Mucosa of stomach (tissue), 1 donor: ENCODE measurements around the gene SLC26A11.
"Not testable (repeated sequence)": the region's sequence is repeated elsewhere in the genome, so short reads cannot be mapped to it uniquely, and the experiment has no call there.

Experiments used
- H3K27me3 ChIP-seq: one replicate; pipeline ENCODE4 v1.7.0; 2013; ENCODE audit warnings: mild to moderate bottlenecking, low read length; ENCODE audit not compliant: control insufficient read depth, insufficient read depth
- H3K36me3 ChIP-seq: one replicate; pipeline ENCODE4 v1.7.0; 2013; ENCODE audit warnings: low read length; ENCODE audit not compliant: control insufficient read depth, insufficient read depth
- H3K4me1 ChIP-seq: one replicate; pipeline ENCODE4 v1.7.0; 2013; ENCODE audit warnings: mild to moderate bottlenecking, low read length; ENCODE audit not compliant: control insufficient read depth, insufficient read depth
- H3K4me3 ChIP-seq: one replicate; pipeline ENCODE4 v1.7.0; 2013; ENCODE audit warnings: low read length
- H3K9ac ChIP-seq: one replicate; pipeline ENCODE4 v1.7.0; 2013; ENCODE audit warnings: mild to moderate bottlenecking, low read length, moderate library complexity
- H3K9me3 ChIP-seq: one replicate; pipeline ENCODE4 v1.7.0; 2013; ENCODE audit warnings: mild to moderate bottlenecking, low read length, moderate library complexity; ENCODE audit not compliant: control insufficient read depth
- donor health status: Pancreatic carcinoma.

The SLC26A11 gene

DNA sequence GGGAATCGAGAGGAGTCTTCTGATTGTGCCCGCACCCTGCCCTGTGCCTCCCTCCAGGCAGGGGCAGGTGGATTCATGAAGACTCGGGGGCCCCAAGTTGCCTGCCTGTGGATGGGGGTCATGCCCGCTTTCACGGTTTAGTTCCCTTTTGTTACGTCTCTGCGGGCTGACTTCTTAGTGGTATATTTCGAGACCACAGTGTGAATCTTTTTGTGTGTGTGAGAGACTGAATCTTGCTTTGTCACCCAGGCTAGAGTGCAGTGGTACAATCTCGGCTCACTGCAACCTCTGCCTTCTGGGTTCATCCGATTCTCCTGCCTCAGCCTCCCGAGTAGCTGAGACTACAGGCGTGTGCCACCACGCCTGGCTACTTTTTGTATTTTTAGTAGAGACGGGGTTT is 22.3 kb downstream of the SLC26A11 start:
- Histone ChIP-seq H3K4me3 (no peak overlapping the region), H3K9me3 (no peaks in the 10 kb centered on the region), H3K27me3 (no peaks in the 10 kb centered on the region), H3K9ac (no peak overlapping the region), H3K36me3 (no peaks in the 10 kb centered on the region), H3K4me1 (no peaks in the 10 kb centered on the region)

DNA sequence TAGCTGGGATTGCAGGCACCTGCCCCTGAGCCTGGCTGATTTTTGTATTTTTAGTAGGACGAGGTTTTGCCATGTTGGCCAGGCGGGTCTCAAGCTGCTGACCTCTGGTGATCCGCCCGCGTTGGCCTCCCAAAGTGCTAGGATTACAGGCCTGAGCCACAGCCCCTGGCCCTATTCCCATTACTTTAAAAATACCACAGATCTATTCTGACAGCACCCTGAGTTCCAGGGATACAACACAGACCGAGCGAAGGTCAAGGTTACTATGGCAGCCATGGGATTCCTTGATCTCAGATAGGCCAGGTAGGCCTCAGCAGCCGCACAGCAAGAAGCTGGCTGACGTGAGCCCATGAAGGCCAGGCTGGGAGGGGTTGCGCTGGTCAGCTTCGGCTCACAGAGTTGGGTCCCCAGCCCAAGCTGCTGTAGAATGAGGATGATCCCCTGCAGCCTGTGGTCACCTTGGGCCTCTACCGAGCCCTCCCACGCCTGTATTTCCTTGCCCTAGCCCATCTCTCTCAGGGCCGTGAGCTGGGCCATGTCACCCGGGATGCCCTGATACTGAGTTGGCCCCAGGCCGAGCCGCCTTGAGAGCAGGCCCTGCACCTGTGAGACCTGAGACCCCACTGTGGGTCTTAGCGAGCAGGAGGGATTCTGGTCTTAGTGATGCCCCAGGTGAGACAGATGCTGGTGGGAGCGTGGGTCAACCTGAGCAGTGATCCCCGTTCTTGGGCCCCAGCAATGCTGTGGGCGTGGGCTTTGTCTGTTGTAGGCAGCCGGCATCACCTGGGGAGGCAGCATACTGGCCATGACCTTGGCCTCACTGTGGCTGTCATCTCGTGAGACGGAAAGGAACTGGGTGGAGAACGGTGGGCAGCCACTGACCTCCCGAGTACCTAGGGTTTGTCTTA is 23.6 kb downstream of the SLC26A11 start:
- Histone ChIP-seq H3K36me3 (no peaks in the 10 kb centered on the region), H3K9me3 (no peaks in the 10 kb centered on the region), H3K27me3 (no peaks in the 10 kb centered on the region), H3K4me3 (no peak overlapping the region), H3K4me1 (no peaks in the 10 kb centered on the region), H3K9ac (no peak overlapping the region)

DNA sequence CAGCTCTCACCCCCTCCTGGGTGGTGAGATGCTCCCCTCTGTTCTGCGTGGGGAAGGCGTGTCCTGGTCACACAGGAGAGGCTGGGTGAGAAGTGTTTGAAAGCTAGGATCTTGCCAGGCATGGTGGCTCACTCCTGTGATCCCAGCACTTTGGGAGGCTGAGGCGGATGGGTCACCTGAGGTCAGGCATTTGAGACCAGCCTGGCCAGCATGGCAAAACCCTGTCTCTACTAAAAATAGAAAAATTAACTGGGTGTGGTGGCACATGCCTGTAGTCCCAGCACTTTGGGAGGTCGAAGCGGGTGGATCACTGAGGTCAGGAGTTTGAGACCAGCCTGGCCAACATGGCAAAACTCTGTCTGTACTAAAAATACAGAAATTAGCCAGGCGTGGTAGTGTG is 24.2 kb downstream of the SLC26A11 start:
- not testable (repeated sequence) for H3K4me3 ChIP-seq, H3K9ac ChIP-seq, H3K36me3 ChIP-seq, H3K4me1 ChIP-seq, H3K27me3 ChIP-seq, H3K9me3 ChIP-seq

DNA sequence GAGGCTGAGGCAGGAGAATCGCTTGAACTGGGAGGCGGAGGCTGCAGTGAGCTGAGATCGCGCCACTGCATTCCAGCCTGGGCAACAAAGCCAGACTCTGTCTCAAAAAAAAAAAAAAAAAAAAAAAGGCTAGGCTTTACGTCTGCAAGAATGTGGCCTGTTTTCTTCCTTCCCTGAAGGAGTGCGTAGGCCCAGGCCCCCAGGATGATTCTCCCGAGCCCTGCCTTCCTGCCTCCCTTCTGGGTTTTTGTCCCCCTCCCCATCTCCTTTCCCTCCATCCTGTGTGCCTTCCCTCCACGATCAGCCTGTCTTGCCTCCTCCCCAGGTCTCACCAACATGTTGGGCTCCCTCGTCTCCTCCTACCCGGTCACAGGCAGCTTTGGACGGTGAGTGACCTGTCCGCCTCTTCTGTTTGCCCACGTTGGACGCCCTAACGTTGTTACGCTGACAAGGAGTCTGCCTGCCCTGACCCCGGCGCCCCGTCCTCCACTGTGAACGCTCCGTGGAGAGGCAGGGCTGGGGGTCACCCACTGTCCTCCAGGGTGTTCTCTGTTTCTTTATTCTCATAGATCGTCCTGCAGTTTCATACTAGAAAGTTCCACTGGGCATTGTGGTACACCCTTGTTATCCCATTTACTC is 24.8 kb downstream of the SLC26A11 start:
- no peaks in the 10 kb centered on the region for H3K36me3 ChIP-seq
- no peaks in the 10 kb centered on the region for H3K9me3 ChIP-seq
- H3K27me3 ChIP-seq, result no peaks in the 10 kb centered on the region
- H3K9ac ChIP-seq, result no peak overlapping the region
- no peaks in the 10 kb centered on the region for H3K4me1 ChIP-seq
- H3K4me3 ChIP-seq, result no peak overlapping the region

DNA sequence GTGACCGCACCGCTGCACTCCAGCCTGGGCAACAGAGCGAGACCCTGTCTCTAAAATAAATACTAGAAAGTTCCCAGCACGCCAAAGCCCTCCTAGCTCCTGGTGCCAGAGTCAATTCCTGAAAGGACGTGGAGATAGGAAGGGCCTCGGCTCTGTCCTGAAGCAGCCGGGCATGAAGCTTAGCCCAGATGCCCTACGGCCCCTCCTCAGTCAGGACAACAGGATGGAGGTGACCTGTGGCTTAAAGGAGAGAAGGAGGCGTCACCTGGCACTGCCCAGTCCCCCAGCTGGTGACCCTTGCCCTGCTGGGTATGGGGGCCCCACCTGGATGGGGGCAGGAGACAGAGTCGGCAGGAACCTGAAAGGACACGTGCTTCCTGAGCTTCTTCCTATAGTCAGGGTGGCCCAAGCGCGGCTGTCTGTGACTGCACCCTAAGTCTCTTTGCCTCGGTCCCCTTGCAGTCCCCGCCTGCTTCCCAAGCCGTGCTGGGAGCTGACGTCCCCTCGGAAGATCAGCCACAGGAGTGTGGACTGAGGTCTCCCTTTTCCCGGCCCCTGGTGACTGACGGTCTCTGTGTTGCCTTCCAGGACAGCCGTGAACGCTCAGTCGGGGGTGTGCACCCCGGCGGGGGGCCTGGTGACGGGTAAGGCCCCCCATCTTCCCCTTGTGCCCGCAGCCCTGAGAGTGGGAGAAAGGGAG is 25.5 kb downstream of the SLC26A11 start:
- Histone ChIP-seq H3K9ac (no peak overlapping the region), H3K36me3 (no peaks in the 10 kb centered on the region)

DNA sequence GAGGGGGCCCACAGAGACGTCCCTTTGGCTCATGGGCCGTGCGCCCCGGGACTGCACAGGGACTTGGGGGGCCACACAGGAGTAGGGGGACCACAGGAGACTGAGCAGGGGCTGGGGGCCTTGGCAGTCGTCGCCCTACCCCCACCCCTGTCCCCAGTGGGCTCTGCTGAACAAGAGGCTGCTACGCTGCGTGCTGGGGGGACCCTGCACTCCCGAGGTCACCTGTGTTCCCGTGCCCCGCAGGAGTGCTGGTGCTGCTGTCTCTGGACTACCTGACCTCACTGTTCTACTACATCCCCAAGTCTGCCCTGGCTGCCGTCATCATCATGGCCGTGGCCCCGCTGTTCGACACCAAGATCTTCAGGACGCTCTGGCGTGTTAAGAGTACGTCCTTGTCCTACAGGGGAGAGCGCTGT is 26.0 kb downstream of the SLC26A11 start:
- H3K9ac ChIP-seq, result no peak overlapping the region
- H3K27me3 ChIP-seq, result no peaks in the 10 kb centered on the region
- H3K4me3 ChIP-seq, result no peak overlapping the region
- no peaks in the 10 kb centered on the region for H3K9me3 ChIP-seq
- H3K36me3 ChIP-seq, result no peaks in the 10 kb centered on the region
- no peaks in the 10 kb centered on the region for H3K4me1 ChIP-seq

More for the DNA sequence above, 25.5 kb downstream of the SLC26A11 start:
- Histone ChIP-seq H3K4me1 (no peaks in the 10 kb centered on the region), H3K9me3 (no peaks in the 10 kb centered on the region), H3K4me3 (no peak overlapping the region), H3K27me3 (no peaks in the 10 kb centered on the region)

DNA sequence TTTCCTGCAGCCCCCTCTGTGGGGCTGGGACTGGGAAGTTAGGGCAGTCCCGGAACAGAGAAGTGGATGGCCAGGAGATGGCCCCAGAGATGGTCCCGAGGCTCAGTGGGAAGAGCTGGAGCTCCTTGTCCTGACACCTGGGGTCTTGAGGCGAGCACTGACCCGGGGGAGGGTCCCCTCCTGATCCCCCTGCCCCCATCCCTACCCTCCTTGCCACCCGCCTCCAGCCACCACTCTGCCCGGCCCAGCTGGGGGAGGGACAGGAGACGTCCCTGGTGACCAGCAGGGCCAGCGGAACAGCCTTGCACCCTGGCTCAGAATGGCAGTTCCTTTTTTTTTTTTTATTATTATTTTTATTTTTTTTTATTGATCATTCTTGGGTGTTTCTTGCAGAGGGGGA is 26.5 kb downstream of the SLC26A11 start:
- H3K4me1 ChIP-seq, result no peaks in the 10 kb centered on the region
- no peak overlapping the region for H3K4me3 ChIP-seq
- H3K36me3 ChIP-seq, result no peaks in the 10 kb centered on the region
- no peak overlapping the region for H3K9ac ChIP-seq
- no peaks in the 10 kb centered on the region for H3K9me3 ChIP-seq
- H3K27me3 ChIP-seq, result no peaks in the 10 kb centered on the region

DNA sequence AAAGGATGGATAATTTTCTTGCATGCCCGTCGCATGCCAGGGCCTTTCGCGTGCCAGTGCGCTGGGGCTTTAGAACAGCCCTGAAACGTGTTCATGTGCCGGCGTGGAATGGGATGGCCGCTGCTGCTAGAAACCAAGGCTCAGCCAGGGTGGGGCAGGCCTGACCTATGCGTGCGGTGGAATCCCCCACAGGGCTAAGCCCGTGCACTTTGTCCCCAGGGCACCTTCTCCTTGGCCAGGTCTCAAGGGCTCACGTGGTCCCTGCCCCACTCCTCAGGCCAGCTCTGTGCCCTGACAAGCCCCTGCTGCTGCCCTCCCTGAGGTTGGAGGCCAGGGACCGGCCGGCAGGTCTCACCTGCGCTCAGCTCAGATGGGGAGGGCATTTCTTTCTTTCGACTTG is 27.3 kb downstream of the SLC26A11 start:
- Histone ChIP-seq H3K36me3 (no peaks in the 10 kb centered on the region), H3K9me3 (no peaks in the 10 kb centered on the region), H3K27me3 (no peaks in the 10 kb centered on the region), H3K9ac (no peak overlapping the region), H3K4me3 (no peak overlapping the region), H3K4me1 (no peaks in the 10 kb centered on the region)

DNA sequence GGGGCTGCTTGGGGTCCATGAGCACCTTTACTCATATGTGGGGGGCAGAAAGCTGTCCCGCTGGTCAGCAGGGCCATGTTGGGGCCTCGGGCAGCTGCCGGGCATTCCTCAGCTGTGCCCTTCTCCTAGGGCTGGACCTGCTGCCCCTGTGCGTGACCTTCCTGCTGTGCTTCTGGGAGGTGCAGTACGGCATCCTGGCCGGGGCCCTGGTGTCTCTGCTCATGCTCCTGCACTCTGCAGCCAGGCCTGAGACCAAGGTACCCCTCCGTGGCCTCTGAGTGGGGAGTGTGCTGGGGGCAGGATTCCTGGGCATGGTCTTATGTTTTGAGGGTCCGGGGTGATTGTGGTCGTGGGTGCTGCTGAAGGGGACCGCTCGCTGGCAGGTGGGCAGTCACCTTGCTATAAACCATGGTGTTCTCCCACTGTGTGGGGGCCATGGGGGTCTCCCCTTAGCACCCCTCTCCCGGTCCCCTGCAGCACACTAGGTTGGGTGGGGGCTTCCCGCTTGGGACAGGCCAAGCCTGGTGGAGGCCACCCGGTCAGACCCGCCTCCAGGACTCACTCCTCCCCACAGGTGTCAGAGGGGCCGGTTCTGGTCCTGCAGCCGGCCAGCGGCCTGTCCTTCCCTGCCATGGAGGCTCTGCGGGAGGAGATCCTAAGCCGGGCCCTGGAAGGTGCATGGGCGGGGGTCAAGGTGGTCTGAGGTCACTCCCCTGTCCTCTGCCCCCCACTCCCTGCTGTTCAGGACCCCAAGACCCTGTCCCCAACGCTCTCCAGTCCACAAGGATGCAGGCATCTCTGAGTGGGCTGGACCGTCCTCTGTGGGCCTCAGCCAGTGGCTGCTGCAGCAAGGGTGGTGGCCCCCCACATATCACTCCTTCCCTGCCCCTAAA is 28.0 kb downstream of the SLC26A11 start:
- Histone ChIP-seq H3K9ac (no peak overlapping the region), H3K4me1 (no peaks in the 10 kb centered on the region), H3K36me3 (no peaks in the 10 kb centered on the region), H3K9me3 (no peaks in the 10 kb centered on the region), H3K27me3 (no peaks in the 10 kb centered on the region), H3K4me3 (no peak overlapping the region)

DNA sequence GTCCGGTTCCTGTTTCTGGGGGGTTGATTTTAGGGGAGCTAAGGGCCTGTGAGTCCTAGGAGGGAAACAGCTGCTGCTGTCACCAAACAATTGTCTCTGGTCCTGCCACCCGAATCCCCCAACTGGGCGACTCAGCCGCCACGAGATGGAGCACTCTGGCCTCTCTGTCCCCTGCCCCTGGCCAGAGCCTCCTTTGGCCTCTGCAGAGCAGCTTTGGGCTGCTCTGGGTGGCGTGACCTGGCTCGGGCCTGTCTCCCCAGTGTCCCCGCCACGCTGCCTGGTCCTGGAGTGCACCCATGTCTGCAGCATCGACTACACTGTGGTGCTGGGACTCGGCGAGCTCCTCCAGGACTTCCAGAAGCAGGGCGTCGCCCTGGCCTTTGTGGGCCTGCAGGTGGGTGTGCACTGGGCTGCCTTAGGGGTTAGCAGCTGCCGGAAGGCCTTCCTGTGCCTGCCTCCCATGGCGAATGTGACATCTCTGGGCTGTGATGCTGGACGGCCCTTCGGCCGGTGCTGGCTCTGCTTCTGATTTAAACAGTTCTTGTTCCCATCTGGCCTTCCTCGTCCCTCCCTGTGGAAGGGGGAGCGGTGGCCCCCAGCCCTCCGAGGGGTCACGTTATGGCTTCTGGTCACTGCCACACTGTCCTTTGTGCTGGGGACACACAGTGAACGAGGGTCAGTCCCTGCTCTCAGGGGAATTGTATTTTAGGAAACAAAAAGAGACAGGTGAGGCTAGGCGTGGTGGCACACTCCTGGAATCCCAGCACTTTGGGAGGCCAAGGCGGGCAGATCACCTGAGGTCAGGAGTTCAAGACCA is 28.9 kb downstream of the SLC26A11 start:
- Histone ChIP-seq H3K4me3 (no peak overlapping the region), H3K36me3 (no peaks in the 10 kb centered on the region), H3K27me3 (no peaks in the 10 kb centered on the region), H3K4me1 (peaks cover under 1% of the 10 kb centered on the region), H3K9ac (no peak overlapping the region), H3K9me3 (no peaks in the 10 kb centered on the region)

DNA sequence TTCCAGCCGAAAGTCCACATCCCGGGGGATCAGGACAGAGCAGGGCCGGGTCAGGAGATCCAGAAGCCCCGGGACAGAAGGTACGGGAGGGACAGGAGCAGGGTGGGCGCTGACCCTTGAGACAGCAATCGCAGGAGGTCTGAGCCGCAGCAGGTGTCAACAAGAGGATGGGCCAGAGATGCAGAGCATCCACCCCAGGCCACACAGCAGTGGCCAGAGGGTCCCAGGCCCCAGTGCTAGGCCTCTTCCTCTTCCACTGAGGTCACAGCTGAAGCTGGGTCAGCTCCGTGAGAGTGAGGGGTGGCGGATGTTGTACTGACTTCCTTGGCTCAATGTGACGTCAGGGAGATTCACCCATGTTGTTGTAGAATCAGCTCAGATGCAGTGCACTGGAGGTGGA is 31.7 kb downstream of the SLC26A11 start:
- no peaks in the 10 kb centered on the region for H3K9me3 ChIP-seq
- H3K36me3 ChIP-seq, result no peaks in the 10 kb centered on the region
- H3K4me1 ChIP-seq, result peaks cover 11% of the 10 kb centered on the region
- H3K27me3 ChIP-seq, result no peaks in the 10 kb centered on the region
- no peak overlapping the region for H3K4me3 ChIP-seq
- H3K9ac ChIP-seq, result no peak overlapping the region
